ENCODE results near the gene MST1.

DNA sequence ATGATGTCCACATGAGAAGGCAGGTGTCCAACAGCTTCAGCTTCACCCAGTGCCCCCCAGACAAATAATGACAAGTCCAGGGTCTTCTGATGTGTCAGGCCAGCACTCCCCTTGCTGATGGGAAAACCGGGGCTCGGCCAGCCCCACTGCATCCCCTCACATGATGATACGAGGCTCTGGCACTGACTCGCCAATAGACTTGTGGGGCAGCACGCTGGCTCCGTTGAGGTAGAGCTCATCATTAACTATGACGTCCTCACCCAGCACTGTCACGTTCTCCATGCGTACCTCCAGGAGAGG lies 32.3 kb upstream of the MST1 start:
- TF ChIP-seq, protein P1, sequence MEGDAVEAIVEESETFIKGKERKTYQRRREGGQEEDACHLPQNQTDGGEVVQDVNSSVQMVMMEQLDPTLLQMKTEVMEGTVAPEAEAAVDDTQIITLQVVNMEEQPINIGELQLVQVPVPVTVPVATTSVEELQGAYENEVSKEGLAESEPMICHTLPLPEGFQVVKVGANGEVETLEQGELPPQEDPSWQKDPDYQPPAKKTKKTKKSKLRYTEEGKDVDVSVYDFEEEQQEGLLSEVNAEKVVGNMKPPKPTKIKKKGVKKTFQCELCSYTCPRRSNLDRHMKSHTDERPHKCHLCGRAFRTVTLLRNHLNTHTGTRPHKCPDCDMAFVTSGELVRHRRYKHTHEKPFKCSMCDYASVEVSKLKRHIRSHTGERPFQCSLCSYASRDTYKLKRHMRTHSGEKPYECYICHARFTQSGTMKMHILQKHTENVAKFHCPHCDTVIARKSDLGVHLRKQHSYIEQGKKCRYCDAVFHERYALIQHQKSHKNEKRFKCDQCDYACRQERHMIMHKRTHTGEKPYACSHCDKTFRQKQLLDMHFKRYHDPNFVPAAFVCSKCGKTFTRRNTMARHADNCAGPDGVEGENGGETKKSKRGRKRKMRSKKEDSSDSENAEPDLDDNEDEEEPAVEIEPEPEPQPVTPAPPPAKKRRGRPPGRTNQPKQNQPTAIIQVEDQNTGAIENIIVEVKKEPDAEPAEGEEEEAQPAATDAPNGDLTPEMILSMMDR (IDR thresholded peaks at IDR 0.05) = no peak
- no peak for TF ChIP-seq EP300 (IDR thresholded peaks at IDR 0.05)
- no peak for TF ChIP-seq POLR2A (IDR thresholded peaks at IDR 0.05)
